Measurements from ENCODE around the gene IFNLR1. TPM values are rescaled to one million over a fixed set of nuclear protein-coding genes. Genes with fewer than 3 reads are reported as not detected.

The IFNLR1 gene
- total RNA-seq, 4 donors from 2014 or later, result 1.3 to 1.5 TPM; not detected in 2

- WGBS, 2 donors, result 63 to 76% methylated on average over 5 of the region's 5 CpGs
These were observed 60.4 kb downstream of the IFNLR1 start for GRCh38 chr1:24126672-24127023.

GRCh38 chr1:24126018-24126671 lies 60.9 kb downstream of the IFNLR1 start:
- 33 to 39% methylated on average over 6 of the region's 6 CpGs for WGBS, 2 donors
- Histone ChIP-seq H3K9me3 (peaks cover 0 to 22% (median 2%) of the 10 kb centered on the region in 4 donors), H3K36me3 (no peaks in the 10 kb centered on the region), H3K4me3 (no peak overlapping the region), H3K4me1 (no peaks in the 10 kb centered on the region), H3K27me3 (no peaks in the 10 kb centered on the region), H3K27ac (no peak overlapping the region)
- TF ChIP-seq CTCF (IDR thresholded peaks at IDR 0.05) (no peak), POLR2A (IDR thresholded peaks at IDR 0.05) (no peak), EP300 (IDR thresholded peaks at IDR 0.05) (no peak)
- no peak for DNase-seq (ENCODE audit: low spot score in 2 of 2)

More at GRCh38 chr1:24126672-24127023, 60.4 kb downstream of the IFNLR1 start:
- H3K36me3 ChIP-seq, result no peaks in the 10 kb centered on the region
- TF ChIP-seq CTCF (IDR thresholded peaks at IDR 0.05) (no peak), EP300 (IDR thresholded peaks at IDR 0.05) (no peak), POLR2A (IDR thresholded peaks at IDR 0.05) (no peak)
- peaks cover 0 to 23% (median 2%) of the 10 kb centered on the region in 4 donors for H3K9me3 ChIP-seq
- H3K4me3 ChIP-seq, result no peak overlapping the region
- no peaks in the 10 kb centered on the region for H3K27me3 ChIP-seq
- H3K27ac ChIP-seq, result no peak overlapping the region
- H3K4me1 ChIP-seq, result no peaks in the 10 kb centered on the region
- no peak for DNase-seq (ENCODE audit: low spot score in 2 of 2)

- H3K27me3 ChIP-seq, result no peaks in the 10 kb centered on the region
- no peak overlapping the region for H3K27ac ChIP-seq
- H3K4me1 ChIP-seq, result peaks cover 0 to 4% (median 2%) of the 10 kb centered on the region in 4 donors
- TF ChIP-seq CTCF (IDR thresholded peaks at IDR 0.05), result no peak
- no peak for TF ChIP-seq EP300 (IDR thresholded peaks at IDR 0.05)
- TF ChIP-seq POLR2A (IDR thresholded peaks at IDR 0.05), result no peak
- 71 to 75% methylated on average over 4 of the region's 4 CpGs for WGBS, 2 donors
- DNase-seq (ENCODE audit: low spot score in 2 of 2), result no peak
- H3K4me3 ChIP-seq, result no peak overlapping the region
- H3K36me3 ChIP-seq, result no peaks in the 10 kb centered on the region
- H3K9me3 ChIP-seq, result peaks cover 0 to 16% (median under 1%) of the 10 kb centered on the region in 4 donors
These were observed 61.6 kb downstream of the IFNLR1 start for GRCh38 chr1:24125456-24125855.

GRCh38 chr1:24124980-24125379 lies 62.1 kb downstream of the IFNLR1 start:
- H3K27ac ChIP-seq, result no peak overlapping the region
- peaks cover 0 to 11% (median 0%) of the 10 kb centered on the region in 4 donors for H3K9me3 ChIP-seq
- no peak for DNase-seq (ENCODE audit: low spot score in 2 of 2)
- H3K4me1 ChIP-seq, result peaks cover 0 to 9% (median 3%) of the 10 kb centered on the region in 4 donors
- H3K4me3 ChIP-seq, result no peak overlapping the region
- TF ChIP-seq POLR2A (IDR thresholded peaks at IDR 0.05) (no peak), EP300 (IDR thresholded peaks at IDR 0.05) (no peak), CTCF (IDR thresholded peaks at IDR 0.05) (no peak)
- H3K27me3 ChIP-seq, result no peaks in the 10 kb centered on the region
- 89 to 90% methylated on average over 2 of the region's 2 CpGs for WGBS, 2 donors
- no peaks in the 10 kb centered on the region for H3K36me3 ChIP-seq

- H3K36me3 ChIP-seq, result no peaks in the 10 kb centered on the region
- H3K4me3 ChIP-seq, result no peak overlapping the region
- DNase-seq (ENCODE audit: low spot score in 2 of 2), result no peak
- H3K9me3 ChIP-seq, result no peaks in the 10 kb centered on the region
- peaks cover 0 to under 1% of the 10 kb centered on the region in 2 donors for H3K27me3 ChIP-seq
- TF ChIP-seq EP300 (IDR thresholded peaks at IDR 0.05) (no peak), POLR2A (IDR thresholded peaks at IDR 0.05) (no peak), CTCF (IDR thresholded peaks at IDR 0.05) (no peak)
- no peak overlapping the region for H3K27ac ChIP-seq
- WGBS, 2 donors, result 80 to 87% methylated on average over 6 of the region's 6 CpGs
- H3K4me1 ChIP-seq, result peaks cover 0 to 16% (median 3%) of the 10 kb centered on the region in 4 donors
These were observed 63.5 kb downstream of the IFNLR1 start for GRCh38 chr1:24123611-24124010.
